Measurements from ENCODE around the gene RPL32. TPM values are rescaled to one million over a fixed set of nuclear protein-coding genes. Genes with fewer than 3 reads are reported as not detected.

The RPL32 gene
- total and polyA plus RNA-seq, 9 of the 15 experiments (the other 6 are each of a cell fraction or from before 2014, with no cell fraction given) = 2,738 to 6,200 (median 4,286) TPM

DNA sequence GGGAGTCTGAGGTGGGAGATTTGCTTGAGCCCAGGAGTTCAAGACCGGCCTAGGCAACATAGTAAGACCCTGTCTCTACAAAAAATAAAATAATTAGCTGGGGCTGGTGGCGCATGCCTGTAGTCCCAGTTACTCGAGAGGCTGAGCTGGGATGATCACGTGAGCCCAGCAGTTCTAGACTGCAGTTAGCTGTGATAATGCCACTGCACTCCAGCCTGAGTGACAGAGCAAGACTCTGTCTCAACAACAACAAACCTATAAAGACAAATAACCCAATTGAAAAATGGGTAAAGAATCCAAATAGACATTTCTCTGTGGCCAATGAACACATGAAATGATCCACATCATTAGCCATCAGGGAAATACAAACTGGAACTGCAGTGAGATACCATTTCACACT lies 1.1 kb upstream of the RPL32 start (continued):
- TF ChIP-seq, protein P1, sequence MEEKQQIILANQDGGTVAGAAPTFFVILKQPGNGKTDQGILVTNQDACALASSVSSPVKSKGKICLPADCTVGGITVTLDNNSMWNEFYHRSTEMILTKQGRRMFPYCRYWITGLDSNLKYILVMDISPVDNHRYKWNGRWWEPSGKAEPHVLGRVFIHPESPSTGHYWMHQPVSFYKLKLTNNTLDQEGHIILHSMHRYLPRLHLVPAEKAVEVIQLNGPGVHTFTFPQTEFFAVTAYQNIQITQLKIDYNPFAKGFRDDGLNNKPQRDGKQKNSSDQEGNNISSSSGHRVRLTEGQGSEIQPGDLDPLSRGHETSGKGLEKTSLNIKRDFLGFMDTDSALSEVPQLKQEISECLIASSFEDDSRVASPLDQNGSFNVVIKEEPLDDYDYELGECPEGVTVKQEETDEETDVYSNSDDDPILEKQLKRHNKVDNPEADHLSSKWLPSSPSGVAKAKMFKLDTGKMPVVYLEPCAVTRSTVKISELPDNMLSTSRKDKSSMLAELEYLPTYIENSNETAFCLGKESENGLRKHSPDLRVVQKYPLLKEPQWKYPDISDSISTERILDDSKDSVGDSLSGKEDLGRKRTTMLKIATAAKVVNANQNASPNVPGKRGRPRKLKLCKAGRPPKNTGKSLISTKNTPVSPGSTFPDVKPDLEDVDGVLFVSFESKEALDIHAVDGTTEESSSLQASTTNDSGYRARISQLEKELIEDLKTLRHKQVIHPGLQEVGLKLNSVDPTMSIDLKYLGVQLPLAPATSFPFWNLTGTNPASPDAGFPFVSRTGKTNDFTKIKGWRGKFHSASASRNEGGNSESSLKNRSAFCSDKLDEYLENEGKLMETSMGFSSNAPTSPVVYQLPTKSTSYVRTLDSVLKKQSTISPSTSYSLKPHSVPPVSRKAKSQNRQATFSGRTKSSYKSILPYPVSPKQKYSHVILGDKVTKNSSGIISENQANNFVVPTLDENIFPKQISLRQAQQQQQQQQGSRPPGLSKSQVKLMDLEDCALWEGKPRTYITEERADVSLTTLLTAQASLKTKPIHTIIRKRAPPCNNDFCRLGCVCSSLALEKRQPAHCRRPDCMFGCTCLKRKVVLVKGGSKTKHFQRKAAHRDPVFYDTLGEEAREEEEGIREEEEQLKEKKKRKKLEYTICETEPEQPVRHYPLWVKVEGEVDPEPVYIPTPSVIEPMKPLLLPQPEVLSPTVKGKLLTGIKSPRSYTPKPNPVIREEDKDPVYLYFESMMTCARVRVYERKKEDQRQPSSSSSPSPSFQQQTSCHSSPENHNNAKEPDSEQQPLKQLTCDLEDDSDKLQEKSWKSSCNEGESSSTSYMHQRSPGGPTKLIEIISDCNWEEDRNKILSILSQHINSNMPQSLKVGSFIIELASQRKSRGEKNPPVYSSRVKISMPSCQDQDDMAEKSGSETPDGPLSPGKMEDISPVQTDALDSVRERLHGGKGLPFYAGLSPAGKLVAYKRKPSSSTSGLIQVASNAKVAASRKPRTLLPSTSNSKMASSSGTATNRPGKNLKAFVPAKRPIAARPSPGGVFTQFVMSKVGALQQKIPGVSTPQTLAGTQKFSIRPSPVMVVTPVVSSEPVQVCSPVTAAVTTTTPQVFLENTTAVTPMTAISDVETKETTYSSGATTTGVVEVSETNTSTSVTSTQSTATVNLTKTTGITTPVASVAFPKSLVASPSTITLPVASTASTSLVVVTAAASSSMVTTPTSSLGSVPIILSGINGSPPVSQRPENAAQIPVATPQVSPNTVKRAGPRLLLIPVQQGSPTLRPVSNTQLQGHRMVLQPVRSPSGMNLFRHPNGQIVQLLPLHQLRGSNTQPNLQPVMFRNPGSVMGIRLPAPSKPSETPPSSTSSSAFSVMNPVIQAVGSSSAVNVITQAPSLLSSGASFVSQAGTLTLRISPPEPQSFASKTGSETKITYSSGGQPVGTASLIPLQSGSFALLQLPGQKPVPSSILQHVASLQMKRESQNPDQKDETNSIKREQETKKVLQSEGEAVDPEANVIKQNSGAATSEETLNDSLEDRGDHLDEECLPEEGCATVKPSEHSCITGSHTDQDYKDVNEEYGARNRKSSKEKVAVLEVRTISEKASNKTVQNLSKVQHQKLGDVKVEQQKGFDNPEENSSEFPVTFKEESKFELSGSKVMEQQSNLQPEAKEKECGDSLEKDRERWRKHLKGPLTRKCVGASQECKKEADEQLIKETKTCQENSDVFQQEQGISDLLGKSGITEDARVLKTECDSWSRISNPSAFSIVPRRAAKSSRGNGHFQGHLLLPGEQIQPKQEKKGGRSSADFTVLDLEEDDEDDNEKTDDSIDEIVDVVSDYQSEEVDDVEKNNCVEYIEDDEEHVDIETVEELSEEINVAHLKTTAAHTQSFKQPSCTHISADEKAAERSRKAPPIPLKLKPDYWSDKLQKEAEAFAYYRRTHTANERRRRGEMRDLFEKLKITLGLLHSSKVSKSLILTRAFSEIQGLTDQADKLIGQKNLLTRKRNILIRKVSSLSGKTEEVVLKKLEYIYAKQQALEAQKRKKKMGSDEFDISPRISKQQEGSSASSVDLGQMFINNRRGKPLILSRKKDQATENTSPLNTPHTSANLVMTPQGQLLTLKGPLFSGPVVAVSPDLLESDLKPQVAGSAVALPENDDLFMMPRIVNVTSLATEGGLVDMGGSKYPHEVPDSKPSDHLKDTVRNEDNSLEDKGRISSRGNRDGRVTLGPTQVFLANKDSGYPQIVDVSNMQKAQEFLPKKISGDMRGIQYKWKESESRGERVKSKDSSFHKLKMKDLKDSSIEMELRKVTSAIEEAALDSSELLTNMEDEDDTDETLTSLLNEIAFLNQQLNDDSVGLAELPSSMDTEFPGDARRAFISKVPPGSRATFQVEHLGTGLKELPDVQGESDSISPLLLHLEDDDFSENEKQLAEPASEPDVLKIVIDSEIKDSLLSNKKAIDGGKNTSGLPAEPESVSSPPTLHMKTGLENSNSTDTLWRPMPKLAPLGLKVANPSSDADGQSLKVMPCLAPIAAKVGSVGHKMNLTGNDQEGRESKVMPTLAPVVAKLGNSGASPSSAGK (IDR thresholded peaks at IDR 0.05) = peak; percentile 89
- no peak for TF ChIP-seq BDP1 (IDR thresholded peaks at IDR 0.05; ENCODE audit: insufficient read depth, insufficient read length)
- peak; percentile 38 to 44; a peak in 2 of 4 replicates for TF ChIP-seq FOXK2 (conservative IDR thresholded peaks at IDR 0.05 in 1 of 2, IDR thresholded peaks at IDR 0.05 in 1 of 2; ENCODE audit: low read depth in 2 of 2)
- TF ChIP-seq, protein P2, sequence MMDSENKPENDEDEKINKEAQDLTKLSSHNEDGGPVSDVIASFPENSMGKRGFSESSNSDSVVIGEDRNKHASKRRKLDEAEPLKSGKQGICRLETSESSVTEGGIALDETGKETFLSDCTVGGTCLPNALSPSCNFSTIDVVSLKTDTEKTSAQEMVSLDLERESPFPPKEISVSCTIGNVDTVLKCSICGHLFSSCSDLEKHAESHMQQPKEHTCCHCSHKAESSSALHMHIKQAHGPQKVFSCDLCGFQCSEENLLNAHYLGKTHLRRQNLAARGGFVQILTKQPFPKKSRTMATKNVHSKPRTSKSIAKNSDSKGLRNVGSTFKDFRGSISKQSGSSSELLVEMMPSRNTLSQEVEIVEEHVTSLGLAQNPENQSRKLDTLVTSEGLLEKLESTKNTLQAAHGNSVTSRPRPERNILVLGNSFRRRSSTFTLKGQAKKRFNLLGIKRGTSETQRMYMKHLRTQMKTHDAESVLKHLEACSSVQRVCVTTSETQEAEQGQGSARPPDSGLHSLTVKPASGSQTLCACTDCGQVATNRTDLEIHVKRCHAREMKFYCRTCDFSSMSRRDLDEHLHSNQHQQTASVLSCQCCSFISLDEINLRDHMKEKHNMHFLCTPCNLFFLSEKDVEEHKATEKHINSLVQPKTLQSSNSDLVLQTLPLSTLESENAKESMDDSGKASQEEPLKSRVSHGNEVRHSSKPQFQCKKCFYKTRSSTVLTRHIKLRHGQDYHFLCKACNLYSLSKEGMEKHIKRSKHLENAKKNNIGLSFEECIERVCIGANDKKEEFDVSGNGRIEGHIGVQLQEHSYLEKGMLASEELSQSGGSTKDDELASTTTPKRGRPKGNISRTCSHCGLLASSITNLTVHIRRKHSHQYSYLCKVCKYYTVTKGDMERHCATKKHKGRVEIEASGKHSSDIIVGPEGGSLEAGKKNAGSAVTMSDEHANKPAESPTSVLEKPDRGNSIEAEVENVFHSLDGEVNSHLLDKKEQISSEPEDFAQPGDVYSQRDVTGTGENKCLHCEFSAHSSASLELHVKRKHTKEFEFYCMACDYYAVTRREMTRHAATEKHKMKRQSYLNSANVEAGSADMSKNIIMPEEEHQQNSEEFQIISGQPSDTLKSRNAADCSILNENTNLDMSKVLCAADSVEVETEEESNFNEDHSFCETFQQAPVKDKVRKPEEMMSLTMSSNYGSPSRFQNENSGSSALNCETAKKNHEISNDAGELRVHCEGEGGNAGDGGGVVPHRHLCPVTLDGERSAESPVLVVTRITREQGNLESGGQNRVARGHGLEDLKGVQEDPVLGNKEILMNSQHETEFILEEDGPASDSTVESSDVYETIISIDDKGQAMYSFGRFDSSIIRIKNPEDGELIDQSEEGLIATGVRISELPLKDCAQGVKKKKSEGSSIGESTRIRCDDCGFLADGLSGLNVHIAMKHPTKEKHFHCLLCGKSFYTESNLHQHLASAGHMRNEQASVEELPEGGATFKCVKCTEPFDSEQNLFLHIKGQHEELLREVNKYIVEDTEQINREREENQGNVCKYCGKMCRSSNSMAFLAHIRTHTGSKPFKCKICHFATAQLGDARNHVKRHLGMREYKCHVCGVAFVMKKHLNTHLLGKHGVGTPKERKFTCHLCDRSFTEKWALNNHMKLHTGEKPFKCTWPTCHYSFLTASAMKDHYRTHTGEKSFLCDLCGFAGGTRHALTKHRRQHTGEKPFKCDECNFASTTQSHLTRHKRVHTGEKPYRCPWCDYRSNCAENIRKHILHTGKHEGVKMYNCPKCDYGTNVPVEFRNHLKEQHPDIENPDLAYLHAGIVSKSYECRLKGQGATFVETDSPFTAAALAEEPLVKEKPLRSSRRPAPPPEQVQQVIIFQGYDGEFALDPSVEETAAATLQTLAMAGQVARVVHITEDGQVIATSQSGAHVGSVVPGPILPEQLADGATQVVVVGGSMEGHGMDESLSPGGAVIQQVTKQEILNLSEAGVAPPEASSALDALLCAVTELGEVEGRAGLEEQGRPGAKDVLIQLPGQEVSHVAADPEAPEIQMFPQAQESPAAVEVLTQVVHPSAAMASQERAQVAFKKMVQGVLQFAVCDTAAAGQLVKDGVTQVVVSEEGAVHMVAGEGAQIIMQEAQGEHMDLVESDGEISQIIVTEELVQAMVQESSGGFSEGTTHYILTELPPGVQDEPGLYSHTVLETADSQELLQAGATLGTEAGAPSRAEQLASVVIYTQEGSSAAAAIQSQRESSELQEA (IDR thresholded peaks at IDR 0.05; ENCODE audit: low read depth) = no peak
- no peak for TF ChIP-seq TGIF2 (CRISPR knock-in tag; IDR thresholded peaks at IDR 0.05)
- TF ChIP-seq NRF1 (conservative IDR thresholded peaks at IDR 0.05 in 1 of 2, IDR thresholded peaks at IDR 0.05 in 1 of 2) = peak; percentile 80 to 81
- TF ChIP-seq CBFA2T2 (conservative IDR thresholded peaks at IDR 0.05) = peak; percentile 59
- no peak for TF ChIP-seq CC2D1A (IDR thresholded peaks at IDR 0.05)
- 0 out of 2 replicates have a peak, but pooled peaks have one; percentile 28 for TF ChIP-seq KLF6 (CRISPR knock-in tag; IDR thresholded peaks at IDR 0.05; ENCODE audit: borderline replicate concordance)
